NCI-H2227 (cell line): Measurements from ENCODE around the gene RELL1.
A peak's percentile ranks its signal among the peaks of the same experiment; 100 is the strongest.

Experiments used
- DNase-seq: peaks from one replicate; lab custom pipeline; 2025; ENCODE audit not compliant: unreplicated experiment; lab: John Stamatoyannopoulos, UW

Gene RELL1

DNA sequence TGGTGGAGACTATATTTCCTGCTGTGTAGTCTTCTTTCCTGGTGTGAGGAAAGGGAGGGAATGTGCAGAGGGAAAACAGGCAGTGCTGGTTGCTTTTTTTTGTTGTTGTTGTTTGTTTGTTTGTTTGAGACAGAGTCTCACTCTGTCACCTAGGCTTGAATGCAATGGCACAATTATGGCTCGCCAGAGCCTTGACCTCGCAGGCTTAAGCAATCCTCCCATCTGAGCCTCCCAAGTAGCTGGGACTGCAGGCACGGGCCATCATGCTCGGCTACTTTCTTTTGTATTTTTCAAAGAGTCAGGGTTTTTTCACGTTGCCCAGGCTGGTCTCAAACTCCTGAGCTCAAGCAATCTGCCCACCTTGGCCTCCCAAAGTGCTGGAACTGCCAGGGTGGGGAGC is 82.5 kb downstream of the RELL1 start:
- DNase-seq: no peak

DNA sequence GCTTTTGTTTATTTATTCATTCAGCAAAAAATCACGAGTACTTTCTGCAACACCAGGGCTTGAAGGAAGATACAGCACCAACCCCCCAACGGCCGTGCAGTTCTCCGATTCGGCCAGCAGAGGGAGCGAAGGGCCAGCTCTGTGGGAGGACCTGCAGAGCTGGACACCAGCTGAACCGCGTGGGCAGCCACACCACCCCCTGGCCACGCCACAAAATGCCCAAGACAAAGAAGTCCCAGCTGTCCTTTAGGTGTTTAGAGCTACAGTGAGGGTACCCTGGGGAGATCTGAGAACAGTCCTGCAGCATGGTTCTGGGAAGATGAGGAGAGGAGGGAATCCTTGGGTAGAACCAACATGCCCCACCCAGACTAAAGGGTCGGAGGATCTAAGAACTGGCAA is 83.1 kb downstream of the RELL1 start:
- DNase-seq: peak; percentile 71

GRCh38 chr4:37602454-37603069 is 83.6 kb downstream of the RELL1 start:
- DNase-seq: no peak

GRCh38 chr4:37601531-37601930 is 84.6 kb downstream of the RELL1 start:
- DNase-seq: no peak

- no peak for DNase-seq
Observed at GRCh38 chr4:37599092-37599790, 86.9 kb downstream of the RELL1 start.

DNA sequence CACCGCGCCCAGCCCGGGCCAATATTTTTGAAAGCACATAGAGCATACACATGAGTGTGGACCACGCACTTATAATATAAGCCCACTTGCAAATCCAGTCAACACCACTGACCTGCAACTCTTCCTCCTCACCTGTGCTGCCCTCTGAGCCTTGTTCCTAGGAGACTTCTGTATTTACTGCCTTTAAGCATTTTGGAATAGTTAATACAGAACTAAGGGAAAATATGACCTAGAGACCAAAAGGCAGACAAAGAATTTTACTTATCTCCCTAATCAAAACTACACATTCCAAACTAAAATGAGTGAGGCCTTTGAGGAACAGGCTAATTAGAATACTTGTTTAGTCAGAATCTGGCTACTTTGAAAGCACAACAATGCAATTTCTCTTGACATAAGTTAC is 89.1 kb downstream of the RELL1 start:
- no peak for DNase-seq

DNA sequence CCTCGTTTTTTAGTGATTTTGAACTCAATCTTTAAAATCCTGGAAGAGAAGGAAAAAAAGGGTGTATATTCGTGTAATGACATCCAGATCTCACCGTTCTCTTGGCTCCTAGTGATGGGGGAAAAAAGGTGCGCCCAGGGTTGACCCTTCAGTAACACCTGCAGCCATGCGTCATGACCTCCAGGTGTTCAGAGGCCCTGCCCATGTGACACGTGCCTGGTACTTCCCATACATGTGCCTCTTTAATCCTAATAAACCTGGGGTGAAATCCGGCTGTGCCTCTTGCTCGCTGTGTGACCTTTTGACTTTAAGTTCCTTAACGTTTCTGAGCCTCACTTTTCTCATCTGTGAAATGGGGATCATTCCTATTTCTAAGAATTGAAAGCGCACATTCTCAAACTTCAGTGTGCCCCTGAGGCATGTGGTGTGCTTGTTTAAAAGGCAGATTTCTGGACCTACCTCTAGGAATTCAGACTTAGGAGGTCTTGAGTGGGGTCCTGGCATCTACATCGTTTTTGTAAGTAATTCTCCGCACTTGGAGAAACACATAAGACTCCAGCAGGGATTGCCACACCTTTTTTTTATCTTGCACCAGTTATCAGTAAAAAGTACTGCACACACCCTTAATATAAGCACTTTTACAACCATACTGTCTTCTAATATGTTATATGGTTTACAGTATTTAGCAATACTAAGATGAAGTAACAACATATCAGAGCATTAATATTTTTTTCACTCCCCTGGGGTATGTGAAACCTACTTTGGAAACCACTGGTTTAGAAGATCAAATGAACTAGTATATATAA is 90.1 kb downstream of the RELL1 start:
- no peak for DNase-seq

DNA sequence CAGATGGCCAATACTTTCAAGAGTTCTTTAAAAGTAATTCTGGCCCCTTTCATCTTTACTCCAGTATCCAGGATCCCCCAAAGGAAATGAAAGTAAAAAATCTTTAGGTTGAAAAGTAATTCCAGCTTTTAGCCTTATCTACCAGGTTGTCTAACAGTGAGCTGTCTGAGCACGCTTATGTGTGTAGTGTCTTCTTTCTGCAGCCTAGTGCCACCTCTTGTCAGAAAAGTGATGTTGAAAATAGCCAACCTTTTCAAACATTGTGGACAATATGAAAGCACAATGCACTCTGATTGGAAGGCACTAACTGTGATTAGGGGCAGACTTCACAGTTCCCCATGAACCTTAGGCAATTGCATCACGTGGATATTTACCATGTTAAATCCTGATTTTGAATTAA is 92.1 kb downstream of the RELL1 start:
- DNase-seq: no peak

GRCh38 chr4:37591349-37591748 is 94.8 kb downstream of the RELL1 start:
- no peak for DNase-seq

DNA sequence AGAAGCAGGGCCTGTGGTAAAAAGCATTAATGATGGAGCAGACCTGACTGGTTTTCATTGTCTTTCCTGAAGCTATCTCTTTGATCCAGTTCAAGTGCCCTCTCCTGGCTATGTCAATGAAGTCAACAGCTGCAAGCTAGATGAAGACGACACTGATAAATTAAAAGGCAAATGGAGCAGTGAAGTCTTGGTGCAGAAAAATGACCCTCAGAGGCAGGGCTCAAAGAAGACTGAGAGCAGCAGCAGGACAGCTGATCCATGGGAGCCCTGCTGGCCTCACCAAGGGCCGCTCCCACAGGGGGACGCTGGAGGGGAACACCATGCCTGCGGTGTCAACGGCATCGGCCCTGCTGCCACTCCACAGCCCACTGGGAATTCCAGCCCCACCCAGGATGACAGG is 96.2 kb downstream of the RELL1 start:
- DNase-seq: no peak

- DNase-seq: no peak
Observed at GRCh38 chr4:37588150-37588549, 98.0 kb downstream of the RELL1 start.

- no peak for DNase-seq
Observed at GRCh38 chr4:37586194-37586593, 100.0 kb downstream of the RELL1 start.

DNA sequence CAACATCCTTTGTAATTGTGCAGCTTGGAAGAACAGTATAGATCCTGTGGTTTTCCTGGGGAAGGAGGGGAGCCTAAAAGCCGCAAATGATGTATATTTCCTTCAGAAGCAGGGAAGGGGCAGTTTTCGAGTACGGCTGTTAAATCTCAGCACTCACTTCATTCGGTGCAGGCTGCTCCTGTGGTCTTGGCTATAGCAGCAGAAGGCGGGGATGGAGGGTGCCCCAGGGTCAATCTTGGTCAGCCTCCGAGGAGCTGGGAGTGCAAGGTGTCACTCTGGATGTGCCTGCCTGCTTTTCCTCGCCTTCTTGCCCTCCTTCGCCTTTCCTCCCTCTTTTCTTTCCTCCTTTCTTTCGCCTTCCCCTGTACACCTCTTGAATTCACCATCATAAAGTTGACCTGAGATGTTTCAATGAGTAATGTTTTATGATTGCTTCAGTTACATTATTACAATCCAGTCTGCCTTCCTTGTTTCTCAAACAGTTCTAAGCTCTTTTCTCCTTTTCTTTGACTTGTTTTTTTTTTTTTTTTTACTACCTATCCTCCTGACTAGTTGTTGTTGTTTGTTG is 101.6 kb downstream of the RELL1 start:
- no peak for DNase-seq

DNA sequence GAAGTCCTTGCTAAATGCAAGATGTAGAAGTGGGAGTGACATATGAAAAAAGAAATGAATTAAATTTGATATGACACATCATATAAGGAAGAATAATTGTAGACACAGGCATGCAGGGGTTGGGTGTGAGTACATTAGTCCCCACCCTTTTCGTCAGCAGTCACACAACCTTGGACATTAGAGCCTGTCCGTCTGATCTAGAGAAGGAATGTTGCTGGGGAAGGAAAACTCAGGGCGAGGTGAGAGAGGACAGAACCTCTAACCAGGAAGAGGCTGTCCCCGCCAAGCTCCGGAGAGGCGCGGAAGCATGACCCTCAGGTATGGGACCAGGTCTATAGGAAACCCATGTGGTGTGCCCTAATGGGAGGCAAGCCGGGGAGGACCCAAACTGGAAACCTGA is 102.1 kb downstream of the RELL1 start:
- no peak for DNase-seq

- DNase-seq: no peak
Observed at GRCh38 chr4:37573566-37573965, 112.6 kb downstream of the RELL1 start.

- DNase-seq: no peak
Observed at GRCh38 chr4:37568489-37568888, 117.7 kb downstream of the RELL1 start.

DNA sequence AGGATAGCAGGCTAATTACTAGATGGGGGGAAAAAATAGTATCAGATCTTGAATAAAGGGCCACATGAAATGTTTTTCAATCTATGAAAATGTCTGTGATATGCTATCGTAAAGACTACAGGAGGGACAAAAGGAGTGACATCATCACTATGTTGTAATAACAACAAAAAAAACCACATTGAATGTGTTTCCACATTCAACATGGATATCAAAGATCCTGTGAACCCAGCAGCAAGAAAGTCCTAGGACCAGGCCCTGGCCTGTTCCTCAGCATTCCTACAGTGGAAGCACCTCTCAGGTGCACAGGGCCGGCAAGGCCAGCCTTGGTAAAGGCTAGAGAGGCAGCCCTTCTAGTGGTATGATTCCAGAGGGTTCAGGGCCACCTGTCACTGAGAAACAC is 118.3 kb downstream of the RELL1 start:
- no peak for DNase-seq

- DNase-seq: no peak
Observed at GRCh38 chr4:37562592-37562991, 123.6 kb downstream of the RELL1 start.

- DNase-seq: no peak
Observed at GRCh38 chr4:37561803-37562207, 124.4 kb downstream of the RELL1 start.

DNA sequence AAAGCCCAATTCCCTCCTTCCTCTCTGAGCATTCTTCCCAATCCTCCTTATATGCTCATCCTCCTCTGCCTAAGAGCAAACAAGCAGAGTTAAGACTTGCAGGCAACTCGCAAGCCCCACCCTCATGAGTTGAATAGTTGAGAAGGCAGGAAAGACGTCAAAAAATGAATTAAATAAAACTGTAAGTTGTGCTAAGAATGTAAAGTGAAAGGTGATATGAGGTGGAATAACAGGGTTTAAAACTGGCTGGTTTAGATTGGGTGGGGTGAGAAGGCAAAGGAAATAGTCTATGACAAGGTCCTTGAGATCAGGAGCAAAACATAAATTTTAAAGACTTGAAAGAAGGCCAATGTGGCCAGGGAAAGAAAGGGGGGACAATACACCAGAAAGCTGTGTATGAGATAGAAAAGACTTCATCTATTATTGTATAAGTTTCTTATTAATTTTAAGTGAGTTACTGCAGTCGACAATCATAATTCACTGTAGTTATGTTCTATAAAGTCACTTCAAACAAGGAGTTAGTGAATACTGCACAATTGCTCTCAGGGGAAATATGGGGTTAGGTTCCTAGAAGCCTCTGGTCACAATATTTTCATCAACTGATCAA is 124.9 kb downstream of the RELL1 start:
- DNase-seq: no peak
